IPS DF 4.7 (cell line): ENCODE data around the gene PACSIN1.

Experiments used
- DNase-seq: peaks from one replicate; pipeline ENCODE4 v3.0.0-alpha.2; 2013; ENCODE audit warnings: low spot score; ENCODE audit errors: extremely low read depth

Gene PACSIN1

DNA sequence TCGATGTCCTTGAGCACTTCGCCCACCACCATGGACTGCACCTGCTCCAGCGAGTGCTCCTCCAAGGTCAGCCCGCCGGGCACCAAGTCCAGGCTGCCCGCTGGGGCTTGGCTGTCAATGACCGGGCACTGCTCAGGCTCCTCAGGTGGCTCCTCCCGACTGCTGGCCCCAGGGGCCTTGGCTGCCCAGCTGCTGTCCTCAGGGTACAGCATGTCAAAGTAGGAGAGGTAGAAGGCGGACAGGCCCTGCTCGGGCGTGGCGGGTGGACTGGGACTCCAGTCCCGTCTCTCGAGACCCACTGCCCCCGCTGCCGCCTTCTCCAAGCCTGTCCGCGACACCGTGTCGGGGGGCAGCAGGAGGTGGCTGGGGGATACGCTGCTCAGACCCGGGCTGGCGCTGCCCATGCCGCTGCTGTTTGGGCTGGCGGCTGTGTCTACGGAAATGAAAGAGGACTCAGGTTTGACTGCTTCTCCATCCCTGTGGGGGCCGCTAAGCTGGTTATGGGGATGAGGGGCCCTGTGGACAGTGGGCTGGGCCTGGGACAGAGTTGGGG is 78.3 kb downstream of the PACSIN1 start:
- no peak for DNase-seq

DNA sequence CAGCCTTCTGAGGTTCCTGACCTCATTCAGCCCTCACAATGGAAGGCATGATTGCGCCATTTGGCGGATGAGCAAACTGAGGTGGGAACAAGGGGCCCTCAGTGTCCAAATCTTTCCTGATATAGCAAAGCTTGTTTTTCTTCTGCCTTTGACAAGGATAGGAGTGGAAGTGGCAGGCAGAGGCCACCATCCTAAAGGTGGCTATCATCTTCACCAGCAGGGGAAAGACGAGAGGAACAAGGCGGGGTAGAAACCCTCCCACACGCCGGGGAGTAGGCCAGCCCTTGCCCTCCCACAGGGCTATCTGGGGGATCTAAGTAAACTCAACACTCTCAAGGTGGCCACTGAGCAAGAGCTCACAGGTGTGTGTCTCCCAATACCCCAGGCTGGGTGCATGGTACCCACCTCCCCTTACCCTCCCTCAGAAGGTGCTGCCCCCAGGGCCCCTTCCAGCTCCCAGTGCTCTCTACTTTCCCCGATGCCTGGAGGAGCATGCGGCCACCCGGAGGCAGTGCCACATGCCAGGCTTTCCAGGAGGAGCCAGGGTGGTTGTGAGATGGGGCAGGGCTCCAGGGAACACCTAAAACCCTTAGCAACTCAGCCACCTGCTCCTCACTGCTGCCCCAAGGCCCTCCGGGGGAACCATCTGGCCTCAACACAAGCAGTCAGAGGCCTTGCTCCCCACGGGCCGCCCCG is 79.0 kb downstream of the PACSIN1 start:
- no peak for DNase-seq

DNA sequence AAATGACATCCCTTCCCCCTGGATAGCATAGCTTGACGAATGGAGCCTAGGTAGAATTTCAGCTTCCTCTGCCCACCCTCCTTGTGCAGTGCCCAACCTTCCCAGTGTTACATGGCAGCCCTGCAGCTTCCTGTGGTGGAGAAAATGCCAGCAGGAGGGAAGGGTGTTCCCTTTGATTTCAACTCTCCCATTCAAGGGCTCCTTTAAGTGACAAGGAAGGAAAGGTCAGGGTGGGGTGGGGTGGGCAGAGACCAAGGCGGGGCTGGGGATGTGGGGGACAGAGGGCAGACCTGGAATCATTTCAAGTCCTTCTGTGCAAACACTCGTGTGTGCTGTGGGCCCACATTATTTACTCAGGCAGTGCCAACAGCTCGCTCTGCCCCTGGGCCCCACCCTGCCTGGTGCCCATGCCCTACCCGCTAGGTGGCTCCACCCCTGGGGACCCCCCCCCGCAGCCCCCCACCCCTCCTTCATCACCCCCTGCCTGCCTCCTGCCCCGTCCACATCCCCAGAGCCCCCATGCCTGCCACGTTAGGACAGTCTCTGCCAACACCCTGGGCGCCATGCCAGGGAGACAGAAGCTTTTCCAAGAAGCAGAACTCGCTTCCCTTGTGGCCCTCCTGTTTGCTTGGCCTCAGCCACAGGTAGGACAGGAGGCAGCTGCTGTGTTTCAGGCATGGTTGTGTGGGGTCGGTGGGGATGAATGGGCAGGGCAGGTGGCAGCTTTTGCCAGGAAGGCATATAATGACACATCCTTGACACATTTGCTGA is 80.9 kb downstream of the PACSIN1 start:
- DNase-seq, result no peak

DNA sequence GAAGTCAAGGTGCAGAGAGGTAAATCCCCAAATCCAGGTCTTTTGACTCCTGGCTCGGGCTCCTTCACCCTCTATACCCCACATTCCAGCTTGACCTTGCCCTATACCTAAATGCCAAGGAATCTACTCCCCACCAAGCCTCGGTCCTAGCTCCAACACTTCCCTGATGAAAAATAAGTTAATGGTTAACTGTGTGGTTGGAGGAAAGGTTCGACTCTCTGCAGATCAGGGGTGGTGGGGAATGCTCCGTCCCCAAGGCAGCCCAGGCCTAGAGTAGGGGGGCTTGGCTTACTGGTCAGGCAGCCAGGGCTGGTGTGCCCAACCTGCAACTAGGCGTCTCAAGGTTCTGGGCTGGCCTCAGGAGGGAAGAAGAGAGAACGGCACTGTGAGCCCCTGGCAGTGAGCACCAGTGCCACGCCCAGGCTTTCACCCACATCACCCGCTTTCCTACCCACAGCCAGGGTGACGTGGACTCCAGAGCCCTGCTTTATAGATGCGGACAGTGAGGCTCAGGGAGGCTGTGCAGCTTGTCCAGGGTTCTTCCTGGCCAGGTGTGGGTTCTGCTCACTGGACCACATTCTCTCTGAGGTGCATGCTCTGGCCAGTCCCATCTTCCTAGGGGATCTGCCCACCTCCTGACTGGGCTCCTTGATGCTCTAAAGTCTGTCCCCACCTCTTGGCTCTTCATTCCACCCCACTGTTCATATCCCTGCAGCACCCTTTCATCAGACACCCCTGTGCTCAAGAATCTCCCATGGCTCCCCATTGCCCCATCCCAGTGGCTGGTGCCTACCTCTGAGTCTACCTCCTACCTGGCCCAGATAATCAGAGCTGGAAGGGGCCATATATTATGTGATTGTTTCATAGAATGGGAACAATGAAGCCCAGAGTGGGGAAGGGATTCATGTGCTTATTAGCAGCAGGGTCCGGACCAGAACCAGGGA is 82.1 kb downstream of the PACSIN1 start:
- DNase-seq, result no peak

DNA sequence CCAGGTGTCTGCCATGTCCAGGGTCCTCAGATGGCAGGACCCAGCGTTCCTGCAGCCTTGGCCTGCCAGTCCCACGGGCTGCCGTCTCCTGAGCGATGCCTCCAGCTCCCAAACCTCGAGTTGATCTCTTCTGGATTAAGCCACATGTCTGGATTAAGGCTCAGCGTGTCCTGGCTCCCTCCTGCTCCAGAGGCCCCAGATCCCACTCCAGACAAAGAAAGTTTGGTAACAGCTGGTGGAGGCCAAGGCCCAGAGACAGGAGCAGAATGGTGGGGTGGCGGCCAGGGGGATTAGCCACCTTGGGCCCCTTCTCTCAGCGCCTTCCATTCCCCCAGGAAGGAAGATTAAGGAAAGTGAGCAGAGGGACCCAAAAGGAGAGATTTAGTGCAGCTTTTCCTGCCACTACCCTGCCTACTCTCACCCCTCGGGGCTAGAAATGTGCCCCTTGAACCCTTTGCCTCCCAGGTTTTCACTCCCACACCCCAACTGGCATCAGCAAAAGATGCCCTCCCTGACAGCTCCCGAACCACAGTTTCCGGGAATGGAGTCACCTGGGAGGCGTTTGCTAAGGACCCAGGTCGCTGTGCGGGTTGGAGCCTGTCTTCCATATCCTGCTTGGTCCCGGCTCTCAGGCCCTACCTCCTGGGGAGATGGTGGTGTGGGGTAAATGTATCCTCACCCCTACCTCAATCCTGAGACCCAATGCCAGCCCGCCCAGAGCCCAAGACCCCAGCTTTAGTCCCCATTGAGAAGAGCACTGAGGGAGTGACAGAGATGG is 83.3 kb downstream of the PACSIN1 start:
- DNase-seq, result no peak

DNA sequence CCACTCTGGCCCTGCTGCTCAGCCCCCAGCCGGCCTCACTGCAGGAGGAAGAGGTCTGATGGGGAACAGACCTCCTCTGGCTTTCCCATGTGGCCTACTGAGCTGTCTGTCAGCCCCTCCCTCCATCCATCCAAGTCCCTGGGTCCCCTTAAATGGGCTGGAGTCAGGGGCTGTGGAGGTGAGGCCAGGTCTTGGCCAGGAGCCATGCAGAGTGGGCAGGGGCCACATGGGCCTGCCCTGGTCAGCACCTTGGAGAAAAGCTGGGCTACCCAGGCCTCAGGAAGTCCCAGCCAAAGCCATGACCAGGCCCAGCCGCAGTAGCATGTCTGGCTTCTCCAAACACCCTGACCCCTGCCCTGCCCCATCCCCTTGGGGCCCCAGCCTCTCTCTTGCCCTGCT is 83.9 kb downstream of the PACSIN1 start:
- no peak for DNase-seq

DNA sequence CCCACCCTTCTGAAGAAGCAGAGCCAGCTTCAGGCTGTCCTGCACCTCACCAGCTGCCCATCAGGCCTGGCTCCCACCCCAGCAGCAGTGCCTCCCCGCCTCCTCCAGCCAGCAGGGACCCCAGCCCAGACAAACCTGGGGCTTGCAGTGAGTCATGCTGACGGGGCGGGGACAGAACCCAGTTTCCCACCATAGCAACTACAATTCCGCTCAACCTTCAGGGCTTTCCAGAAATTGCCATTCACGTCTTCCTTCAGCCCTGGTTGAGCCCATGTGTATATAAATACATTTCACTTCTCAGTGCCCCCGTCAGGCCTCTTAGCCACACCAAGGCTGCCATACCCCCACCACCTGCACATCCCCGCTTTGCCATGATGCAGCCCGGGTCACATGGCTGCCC is 85.8 kb downstream of the PACSIN1 start:
- DNase-seq, result no peak

DNA sequence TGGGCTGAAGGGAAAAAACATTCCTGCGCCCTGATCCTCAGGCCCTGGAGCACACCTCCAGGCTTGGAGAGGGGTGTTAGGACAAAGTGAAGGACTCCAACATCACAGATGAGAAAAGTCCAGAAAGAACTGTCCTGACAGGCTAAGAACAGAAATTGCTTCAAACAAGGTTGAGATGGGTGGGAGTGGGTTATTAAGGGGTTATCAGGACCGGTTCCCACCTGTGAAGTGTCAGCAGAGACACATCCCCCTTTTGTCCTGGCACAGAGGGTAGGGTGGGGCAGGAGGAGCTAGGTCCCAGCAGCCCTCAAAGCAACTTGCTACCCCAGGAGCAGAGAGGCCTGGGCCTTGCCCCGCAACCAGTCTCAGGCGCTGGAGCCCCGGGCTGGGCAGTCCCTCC is 86.7 kb downstream of the PACSIN1 start:
- DNase-seq, result no peak

DNA sequence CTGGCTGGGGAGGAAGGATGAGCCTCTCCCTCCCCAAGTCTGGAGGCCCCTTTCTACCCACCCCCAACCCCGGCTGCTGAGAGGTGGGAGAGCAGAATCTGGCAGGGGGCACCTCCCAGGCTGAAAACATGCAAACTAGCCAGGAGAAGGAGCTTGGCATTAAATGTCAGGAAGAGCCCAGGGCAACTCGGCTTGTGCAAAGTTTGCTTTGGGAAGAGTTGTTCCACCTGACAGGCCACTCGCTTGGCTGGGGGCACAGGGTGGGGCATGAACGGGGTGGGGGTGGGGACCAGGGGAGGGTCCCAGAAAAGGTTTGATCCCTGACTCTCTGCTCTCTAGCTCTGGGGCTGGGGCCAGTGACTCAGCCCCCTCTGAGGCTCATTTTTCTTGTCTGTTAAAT is 87.3 kb downstream of the PACSIN1 start:
- no peak for DNase-seq

DNA sequence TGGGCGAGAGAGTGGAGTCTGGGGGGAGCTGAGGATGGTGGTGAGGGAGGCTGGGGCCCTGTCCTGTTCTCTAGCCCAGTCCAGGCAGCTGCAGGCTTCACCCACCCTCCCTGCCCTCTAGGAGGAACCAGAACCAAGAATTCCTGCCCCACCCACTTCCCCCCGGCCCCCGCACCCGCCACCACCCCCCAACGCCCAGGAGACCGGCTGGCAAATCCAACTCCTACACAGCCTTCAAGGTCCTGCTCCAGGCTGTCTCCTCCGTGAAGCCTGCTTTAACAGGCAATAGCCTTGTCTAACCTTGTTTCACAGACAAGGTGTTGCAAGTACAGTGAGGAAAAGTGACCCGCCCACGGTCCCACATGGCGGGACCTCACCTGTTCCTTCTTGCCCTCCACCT is 87.9 kb downstream of the PACSIN1 start:
- no peak for DNase-seq

DNA sequence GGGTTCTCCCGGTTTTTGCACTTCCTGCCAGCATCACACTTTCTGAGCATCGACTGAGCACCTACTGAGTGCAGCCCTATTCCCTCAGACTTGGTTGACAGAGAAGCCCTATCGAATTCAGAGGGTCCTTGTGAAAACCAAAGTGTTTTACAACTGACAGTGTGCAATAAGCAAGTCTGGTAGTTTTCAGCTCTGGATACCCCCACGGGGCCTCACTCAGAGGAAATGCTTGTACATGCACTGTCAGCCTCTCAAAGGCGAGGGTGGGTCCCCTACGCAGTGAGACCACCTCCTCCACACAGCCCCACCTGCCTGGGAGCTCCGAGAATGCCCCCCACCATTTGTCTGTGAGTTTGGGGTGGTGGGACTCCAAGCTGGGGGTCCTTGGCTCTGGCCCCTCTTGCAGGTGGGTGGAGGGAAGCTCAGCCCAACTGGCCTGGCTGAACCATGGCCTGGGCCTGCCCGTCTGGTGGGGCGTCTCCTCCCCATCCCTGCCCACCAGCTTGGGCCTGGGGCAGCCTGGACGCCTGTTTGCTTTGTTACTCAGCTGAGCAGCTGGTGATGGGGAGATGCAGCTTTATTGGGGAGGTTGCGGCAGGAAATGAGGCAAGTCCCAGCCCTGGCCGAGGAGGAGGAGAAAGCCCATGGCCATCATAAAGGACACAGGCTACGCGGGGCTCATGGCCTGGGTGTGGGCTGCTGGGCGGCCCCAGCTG is 88.6 kb downstream of the PACSIN1 start:
- DNase-seq, result no peak

DNA sequence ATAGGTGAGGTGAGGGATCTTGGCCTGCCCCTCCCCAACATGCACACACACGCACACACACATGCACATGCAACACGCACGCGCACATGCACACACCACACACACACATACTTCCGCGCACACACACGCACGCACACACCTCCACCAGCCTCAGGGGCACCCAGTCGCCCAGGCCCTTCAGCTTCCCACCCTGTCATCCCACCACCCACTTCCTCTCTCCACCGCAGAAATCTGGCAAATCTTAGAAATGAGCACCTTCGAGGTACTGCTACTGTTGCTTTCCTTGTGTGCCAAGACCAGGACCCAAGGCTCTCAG is 89.1 kb downstream of the PACSIN1 start:
- DNase-seq, result no peak

DNA sequence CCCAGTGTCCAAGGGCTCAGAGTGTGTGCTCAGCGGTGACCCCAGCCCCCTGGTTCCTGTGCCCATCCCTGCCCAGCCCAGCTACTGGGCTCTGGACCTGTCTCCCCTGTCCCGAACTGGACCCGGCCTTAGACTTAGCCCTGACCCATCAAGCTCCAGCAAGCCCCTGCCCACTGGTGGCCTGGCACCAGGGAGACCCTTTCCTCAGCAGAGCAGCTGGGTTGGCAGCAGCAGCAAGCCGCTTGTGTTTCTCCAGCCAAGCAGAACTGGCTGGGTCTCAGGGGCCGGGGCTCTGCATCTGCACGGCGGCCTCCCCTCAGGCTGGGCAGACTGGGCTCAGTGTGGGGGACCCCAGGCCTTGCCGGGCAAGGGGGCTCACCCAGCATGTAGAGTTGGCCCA is 89.5 kb downstream of the PACSIN1 start:
- no peak for DNase-seq

DNA sequence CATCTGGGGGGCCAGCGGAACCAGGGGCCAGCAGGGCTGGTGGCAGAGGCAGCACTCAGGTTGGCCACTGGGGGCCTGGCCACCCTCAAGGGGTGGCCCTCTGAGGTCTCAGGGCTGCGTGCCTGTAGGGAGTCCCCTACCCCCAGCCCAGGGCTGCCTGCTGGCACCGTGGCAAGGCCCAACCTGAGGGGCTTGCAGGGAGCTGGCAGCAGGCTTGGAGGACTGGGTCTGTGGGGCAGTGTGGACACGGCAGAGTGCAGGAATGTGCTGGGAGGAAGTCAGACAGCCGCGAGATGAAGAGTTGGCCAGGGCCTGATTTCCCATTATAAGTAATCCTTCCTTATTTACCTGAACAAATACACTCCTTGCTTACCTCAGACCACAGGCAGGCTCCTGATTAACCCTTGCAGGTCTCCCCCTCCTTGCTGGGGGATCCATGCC is 90.2 kb downstream of the PACSIN1 start, which contains the start of gene SPDEF:
Gene SPDEF, minus strand, starts transcription at position 299 of the 441 bp plus-strand sequence. CDS start 11,874 bp downstream, outside the sequence.
- DNase-seq, result no peak

DNA sequence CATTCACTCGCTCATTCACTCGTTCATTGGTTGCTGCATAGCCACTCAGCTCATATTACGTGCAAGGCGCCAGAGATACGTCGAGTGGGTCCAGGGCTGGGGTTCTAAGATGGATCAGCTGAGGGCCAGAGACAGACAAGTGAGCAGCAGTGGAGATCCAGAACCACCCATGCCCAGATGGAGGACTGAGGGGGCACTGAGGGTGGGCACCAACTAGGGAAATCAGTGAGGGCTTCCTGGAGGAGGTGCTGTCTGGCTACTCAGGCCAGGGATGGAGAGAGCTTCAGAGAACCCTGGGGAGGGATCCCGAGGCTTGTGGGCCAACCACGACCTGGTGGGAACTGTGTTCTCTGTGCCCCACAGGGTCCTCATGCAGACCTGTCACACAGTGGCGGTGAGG is 90.6 kb downstream of the PACSIN1 start:
- no peak for DNase-seq

DNA sequence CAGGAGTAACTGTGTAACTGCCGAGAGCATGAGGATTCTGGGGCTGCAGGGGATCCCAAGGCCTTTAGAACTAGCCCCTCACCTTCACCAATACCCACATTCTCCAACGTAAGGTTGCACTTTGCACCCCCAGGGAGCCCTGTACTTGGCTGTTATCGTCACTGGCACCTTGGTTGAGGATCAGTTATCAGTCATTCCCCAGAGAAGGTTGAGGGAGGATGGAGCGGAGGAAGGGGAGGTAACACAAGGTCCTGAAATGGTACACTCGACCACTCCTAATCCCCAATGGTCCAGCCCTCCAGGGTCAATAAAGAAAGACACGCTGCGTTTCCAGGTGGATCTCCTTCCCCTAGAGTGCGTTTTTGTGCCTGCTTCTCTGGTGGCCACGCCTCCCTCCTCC is 91.4 kb downstream of the PACSIN1 start:
- DNase-seq, result no peak

DNA sequence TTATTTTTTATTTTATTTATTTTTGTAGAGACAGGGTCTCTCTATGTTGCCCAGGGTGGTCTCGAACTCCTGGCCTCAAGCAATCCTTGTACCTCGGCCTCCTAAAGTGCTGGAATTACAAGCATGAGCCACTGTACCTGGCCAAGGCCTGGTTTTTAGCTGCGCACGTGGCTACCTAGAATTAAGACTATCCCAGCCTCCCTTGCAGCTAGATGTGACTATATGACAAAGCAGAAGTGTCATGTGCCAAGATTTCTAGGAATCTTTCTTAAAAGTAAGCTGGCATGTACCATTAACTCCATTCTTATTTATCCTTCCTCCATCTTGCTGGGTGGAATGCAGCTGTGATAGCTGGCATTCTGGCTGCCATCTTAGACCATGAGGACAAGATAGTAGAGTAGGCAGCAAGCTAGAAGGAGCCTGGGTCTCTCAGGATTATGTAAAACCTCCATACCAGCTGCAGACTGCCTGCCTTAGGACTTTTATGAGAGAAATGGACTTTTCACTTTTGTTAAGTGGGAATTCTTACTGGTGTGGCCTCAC is 92.4 kb downstream of the PACSIN1 start:
- DNase-seq, result no peak

DNA sequence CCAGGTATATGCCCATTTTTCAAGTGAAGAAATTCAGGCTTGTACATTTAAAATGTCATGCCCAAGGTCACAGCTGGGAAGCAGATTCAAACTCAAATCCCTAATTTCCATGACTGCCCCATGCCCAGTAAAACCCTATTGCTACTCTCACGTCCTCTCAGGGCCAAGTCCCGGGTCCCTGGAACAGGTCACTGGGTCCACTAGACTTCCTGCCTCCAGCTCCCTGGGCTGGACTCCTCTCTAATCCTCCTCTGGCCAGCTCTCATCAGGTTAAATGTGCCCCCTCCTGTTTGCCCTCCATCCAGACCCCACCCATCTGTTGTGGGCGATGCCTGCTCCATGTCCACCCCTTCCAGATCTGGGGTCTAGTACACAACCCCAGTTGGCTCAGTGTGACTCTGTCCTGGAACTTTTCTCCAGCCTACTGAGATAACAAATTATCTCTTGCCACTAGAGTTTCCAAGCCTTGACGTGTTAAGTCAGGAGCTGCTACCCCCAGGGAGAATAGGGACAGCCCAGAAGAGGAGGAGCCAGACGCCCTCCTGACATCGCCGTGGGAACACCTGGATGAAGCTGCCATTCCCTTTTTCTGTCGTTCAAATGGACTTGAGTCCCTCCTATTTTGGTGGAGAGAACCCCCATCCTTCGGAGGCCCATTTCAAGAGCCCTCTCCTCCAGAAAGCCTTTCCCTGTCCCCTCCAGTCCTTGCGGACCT is 93.9 kb downstream of the PACSIN1 start:
- no peak for DNase-seq
